GM18505 (cell line): Measurements from ENCODE around the gene WFDC5.
"Not testable (repeated sequence)": the region's sequence is repeated elsewhere in the genome, so short reads cannot be mapped to it uniquely, and the experiment has no call there.

ENCODE experiments used
- ATAC-seq: cut with Tn5 transposase; IDR thresholded peaks from one replicate; pipeline ENCODE4 v1.9.1; 2021; ENCODE audit not compliant: unreplicated experiment
- POLR2A ChIP-seq: IDR thresholded peaks from 4 replicates; pipeline ENCODE4 v1.6.1; 2011; ENCODE audit warnings: borderline replicate concordance; ENCODE audit not compliant: insufficient read depth, insufficient read length; ENCODE audit errors: extremely low read depth

WFDC5 gene

DNA sequence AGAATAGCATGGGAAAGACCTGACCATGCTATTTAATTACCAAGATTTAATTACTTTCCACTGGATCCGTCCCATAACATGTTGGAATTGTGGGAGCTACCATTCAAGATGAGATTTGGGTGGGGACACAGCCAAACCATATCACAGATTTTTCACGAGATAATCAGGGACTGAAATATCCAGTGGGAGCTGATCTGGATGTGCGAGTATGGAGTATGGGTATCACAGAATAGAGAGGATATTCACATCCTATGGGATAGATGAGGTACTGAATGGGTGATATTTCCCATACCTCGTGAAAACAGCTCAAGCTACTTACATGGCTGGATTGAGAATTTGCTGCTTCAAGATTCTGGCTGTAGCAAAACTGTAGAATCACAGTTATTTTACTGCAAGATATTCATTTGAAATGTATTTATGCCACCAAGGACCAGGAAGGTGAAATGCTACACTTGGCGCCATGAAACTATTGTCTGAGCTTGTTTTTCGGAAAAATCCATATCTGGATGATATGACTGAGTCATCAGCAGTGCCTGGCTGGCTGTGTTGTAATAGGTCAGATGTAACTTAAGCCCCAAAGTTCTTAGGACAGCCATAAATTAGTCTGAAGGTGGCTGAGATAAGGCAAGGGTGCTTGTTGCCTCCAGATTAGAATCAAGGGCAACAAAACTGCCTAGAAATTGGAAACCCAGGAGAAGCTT lies 43.9 kb downstream of the WFDC5 start:
- no peak for ATAC-seq
- TF ChIP-seq POLR2A: no peak

GRCh38 chr20:45069261-45069660 lies 45.7 kb downstream of the WFDC5 start:
- TF ChIP-seq POLR2A: no peak
- no peak for ATAC-seq

- ATAC-seq: no peak
These were observed 47.4 kb downstream of the WFDC5 start for GRCh38 chr20:45067558-45067957.

GRCh38 chr20:45067087-45067486 lies 47.9 kb downstream of the WFDC5 start:
- no peak for TF ChIP-seq POLR2A
- ATAC-seq: no peak

More at GRCh38 chr20:45067558-45067957, 47.4 kb downstream of the WFDC5 start:
- TF ChIP-seq POLR2A: no peak

DNA sequence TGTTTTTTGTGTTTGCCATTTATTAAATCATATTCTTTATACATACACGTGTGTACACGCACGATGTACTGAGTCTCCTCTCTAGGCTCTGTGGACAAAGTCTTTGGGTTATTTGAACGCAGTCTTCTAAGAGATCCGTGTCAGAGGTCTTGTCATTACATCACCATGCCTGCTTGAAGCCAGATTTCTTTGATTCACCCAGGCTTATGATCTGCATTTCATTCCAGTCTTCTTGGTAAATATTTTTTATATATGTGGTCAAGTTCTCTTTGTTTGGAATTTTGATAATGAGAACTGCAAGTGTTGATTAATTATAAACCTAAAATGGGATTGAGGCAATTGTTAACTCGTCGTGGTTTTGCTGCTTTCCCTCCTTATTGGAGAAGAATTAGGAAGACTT lies 48.6 kb downstream of the WFDC5 start:
- TF ChIP-seq POLR2A: no peak
- no peak for ATAC-seq

- ATAC-seq: no peak
- TF ChIP-seq POLR2A: no peak
These were observed 50.2 kb downstream of the WFDC5 start for GRCh38 chr20:45064812-45065211.

DNA sequence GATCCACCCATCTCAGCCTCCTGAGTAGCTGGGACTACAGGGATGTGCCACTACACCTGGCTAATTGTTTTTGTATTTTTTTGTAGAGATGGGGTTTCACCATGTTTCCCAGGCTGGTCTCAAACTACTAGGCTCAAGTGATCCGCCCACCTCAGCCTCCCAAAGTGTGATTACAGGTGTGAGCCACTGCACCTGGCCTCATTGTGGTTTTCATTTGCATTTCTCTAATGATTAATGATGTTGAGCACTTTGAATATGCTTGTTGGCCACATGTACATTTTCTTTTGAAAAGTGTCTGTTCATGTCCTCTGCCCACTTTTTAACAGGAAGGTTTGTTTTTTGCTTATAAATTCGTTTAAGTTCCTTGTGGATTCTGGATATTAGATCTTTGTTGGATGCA lies 51.9 kb downstream of the WFDC5 start:
- ATAC-seq: not testable (repeated sequence)

GRCh38 chr20:45061244-45061643 lies 53.7 kb downstream of the WFDC5 start:
- no peak for TF ChIP-seq POLR2A
- ATAC-seq: no peak

- TF ChIP-seq POLR2A: no peak
- no peak for ATAC-seq
These were observed 54.7 kb downstream of the WFDC5 start for GRCh38 chr20:45060294-45060693.
